ENCODE measurements around the gene PLAAT1. TPM values are rescaled to one million over a fixed set of nuclear protein-coding genes. Genes with fewer than 3 reads are reported as not detected.

Gene PLAAT1
- total and polyA plus RNA-seq, 10 donors, result 0.38 to 1.5 (median 0.53) TPM; not detected in 6

- Histone ChIP-seq H3K4me1 (no peaks in the 10 kb centered on the region), H3K27ac (no peak overlapping the region), H3K9me3 (no peaks in the 10 kb centered on the region), H3K36me3 (no peaks in the 10 kb centered on the region), H3K4me3 (no peak overlapping the region), H3K27me3 (replicated peaks in 1 of 7) (peaks cover 0 to 7% (median 0%) of the 10 kb centered on the region in 7 donors)
- DNase-seq, result no peak
- TF ChIP-seq POLR2A (IDR thresholded peaks at IDR 0.05) (no peak), POLR2AphosphoS5 (IDR thresholded peaks at IDR 0.05) (no peak), CTCF (IDR thresholded peaks at IDR 0.05 in 8 of 11, conservative IDR thresholded peaks at IDR 0.05 in 3 of 11) (no peak)
- intact Hi-C loops (cut with DNase I; ENCODE audit: low total_unique reads), result no loop called here
- WGBS, 5 donors, result 53 to 61% (median 56%) methylated on average over 1 of the region's 1 CpG
These were observed 28.2 kb upstream of the PLAAT1 start for GRCh38 chr3:193212844-193213243.

GRCh38 chr3:193214445-193214844, 26.6 kb upstream of the PLAAT1 start:
- intact Hi-C loops (cut with DNase I; ENCODE audit: low total_unique reads), result no loop called here
- no peak overlapping the region for H3K4me3 ChIP-seq
- no peaks in the 10 kb centered on the region for H3K36me3 ChIP-seq
- no peaks in the 10 kb centered on the region for H3K4me1 ChIP-seq
- no peak for DNase-seq
- H3K27ac ChIP-seq, result no peak overlapping the region
- WGBS, 5 donors, result 76 to 90% (median 82%) methylated on average over 3 of the region's 3 CpGs
- H3K27me3 ChIP-seq (replicated peaks in 1 of 7), result peaks cover 0 to 5% (median 0%) of the 10 kb centered on the region in 7 donors
- TF ChIP-seq POLR2AphosphoS5 (IDR thresholded peaks at IDR 0.05), result no peak
- TF ChIP-seq CTCF (IDR thresholded peaks at IDR 0.05 in 8 of 11, conservative IDR thresholded peaks at IDR 0.05 in 3 of 11), result no peak
- TF ChIP-seq POLR2A (IDR thresholded peaks at IDR 0.05), result no peak
- H3K9me3 ChIP-seq, result no peaks in the 10 kb centered on the region

GRCh38 chr3:193225302-193226125, 15.5 kb upstream of the PLAAT1 start:
- no peak for DNase-seq
- Histone ChIP-seq H3K4me3 (no peak overlapping the region), H3K27ac (no peak overlapping the region), H3K9me3 (no peaks in the 10 kb centered on the region), H3K4me1 (no peaks in the 10 kb centered on the region), H3K36me3 (no peaks in the 10 kb centered on the region), H3K27me3 (replicated peaks in 1 of 7) (peaks cover 0 to 11% (median 0%) of the 10 kb centered on the region in 7 donors)
- TF ChIP-seq CTCF (IDR thresholded peaks at IDR 0.05 in 8 of 11, conservative IDR thresholded peaks at IDR 0.05 in 3 of 11), result no peak
- TF ChIP-seq POLR2AphosphoS5 (IDR thresholded peaks at IDR 0.05), result no peak
- TF ChIP-seq POLR2A (IDR thresholded peaks at IDR 0.05), result no peak
- 83 to 89% (median 85%) methylated on average over 6 of the region's 6 CpGs for WGBS, 5 donors
- intact Hi-C loops (cut with DNase I; ENCODE audit: low total_unique reads), result no loop called here

- DNase-seq, result peak; percentile 61
- peaks cover 0 to 11% (median 0%) of the 10 kb centered on the region in 7 donors for H3K27me3 ChIP-seq (replicated peaks in 1 of 7)
- no peaks in the 10 kb centered on the region for H3K9me3 ChIP-seq
- no peak overlapping the region for H3K4me3 ChIP-seq
- TF ChIP-seq POLR2A (IDR thresholded peaks at IDR 0.05) (no peak), CTCF (IDR thresholded peaks at IDR 0.05 in 8 of 11, conservative IDR thresholded peaks at IDR 0.05 in 3 of 11) (no peak), POLR2AphosphoS5 (IDR thresholded peaks at IDR 0.05) (no peak)
- H3K27ac ChIP-seq, result no peak overlapping the region
- no peaks in the 10 kb centered on the region for H3K36me3 ChIP-seq
- H3K4me1 ChIP-seq, result no peaks in the 10 kb centered on the region
- intact Hi-C loops (cut with DNase I; ENCODE audit: low total_unique reads), result no loop called here
- 84 to 89% (median 88%) methylated on average over 6 of the region's 6 CpGs for WGBS, 5 donors
These were observed 12.8 kb upstream of the PLAAT1 start for GRCh38 chr3:193228206-193228605.

Measured in spleen (tissue), 11 donors.